GM12892 (cell line): ENCODE data around the gene ANKRD24.
A peak's percentile ranks its signal among the peaks of the same experiment; 100 is the strongest.

Experiments
- POLR2A ChIP-seq: IDR thresholded peaks from 2 replicates; pipeline ENCODE4 v1.6.1; 2011; ENCODE audit warnings: low read depth, low read length, control low read depth
- POLR2AphosphoS5 ChIP-seq: IDR thresholded peaks from 2 replicates; pipeline ENCODE4 v1.6.1; 2011; ENCODE audit warnings: low read depth, low read length, control low read depth
- TAF1 ChIP-seq: IDR thresholded peaks from 2 replicates; pipeline ENCODE4 v1.6.1; 2011; ENCODE audit warnings: low read depth, mild to moderate bottlenecking, control low read depth, low read length, borderline replicate concordance

GRCh38 chr19:4241824-4242430, 59.4 kb downstream of the ANKRD24 start:
- TF ChIP-seq POLR2A (0 out of 2 replicates have a peak, but pooled peaks have one; percentile 33), POLR2AphosphoS5 (no peak), TAF1 (no peak)
